Adrenal gland (tissue), 5 donors: ENCODE data around the gene RAB10.

Source experiments
- POLR2A ChIP-seq, 2 donors: fragments of 450-650 bp; IDR thresholded peaks; one replicate each; pipeline ENCODE4 v1.6.1; 2017; ENCODE audit warnings: antibody characterized with exemption in 2 of 2, mild to moderate bottlenecking in 2 of 2, moderate library complexity in 1 of 2
- TF ChIP-seq, protein P1 (sequence below), 6 experiments: fragments of 450-650 bp in 4 of 6; fragments of 200-600 bp in 2 of 6; sonication (generic) in 1 of 6; IDR thresholded peaks; 1 replicate in 5 of 6; 2 replicates in 1 of 6; pipeline versions ENCODE4 v1.5.1 to v1.8.0; 2016 to 2021; ENCODE audit warnings: antibody characterized with exemption in 6 of 6, mild to moderate bottlenecking in 2 of 6, moderate library complexity in 1 of 6
- donor health status: DM: no; HTN: no; CAD: no.

DNA sequence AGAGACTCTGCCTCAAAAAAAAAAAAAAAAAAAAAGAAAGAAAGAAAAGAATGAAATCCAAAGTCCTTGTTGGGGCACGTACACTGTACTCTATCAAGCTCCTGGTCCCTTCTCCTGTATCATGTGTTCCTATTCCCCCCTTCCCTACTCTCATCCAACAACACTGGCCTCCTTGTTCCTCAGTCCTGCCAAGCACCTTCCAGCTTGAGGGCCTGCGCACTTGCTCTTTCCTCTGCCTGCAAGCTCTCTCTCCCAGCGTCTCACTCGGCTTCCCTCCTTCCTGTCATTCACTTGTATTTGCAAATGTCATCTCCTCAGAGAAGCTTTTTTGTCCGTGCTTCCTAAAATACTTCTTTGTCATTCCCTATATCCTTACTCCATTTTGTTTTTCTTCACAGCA lies 40.8 kb upstream of the RAB10 start:
- TF ChIP-seq, protein P1, sequence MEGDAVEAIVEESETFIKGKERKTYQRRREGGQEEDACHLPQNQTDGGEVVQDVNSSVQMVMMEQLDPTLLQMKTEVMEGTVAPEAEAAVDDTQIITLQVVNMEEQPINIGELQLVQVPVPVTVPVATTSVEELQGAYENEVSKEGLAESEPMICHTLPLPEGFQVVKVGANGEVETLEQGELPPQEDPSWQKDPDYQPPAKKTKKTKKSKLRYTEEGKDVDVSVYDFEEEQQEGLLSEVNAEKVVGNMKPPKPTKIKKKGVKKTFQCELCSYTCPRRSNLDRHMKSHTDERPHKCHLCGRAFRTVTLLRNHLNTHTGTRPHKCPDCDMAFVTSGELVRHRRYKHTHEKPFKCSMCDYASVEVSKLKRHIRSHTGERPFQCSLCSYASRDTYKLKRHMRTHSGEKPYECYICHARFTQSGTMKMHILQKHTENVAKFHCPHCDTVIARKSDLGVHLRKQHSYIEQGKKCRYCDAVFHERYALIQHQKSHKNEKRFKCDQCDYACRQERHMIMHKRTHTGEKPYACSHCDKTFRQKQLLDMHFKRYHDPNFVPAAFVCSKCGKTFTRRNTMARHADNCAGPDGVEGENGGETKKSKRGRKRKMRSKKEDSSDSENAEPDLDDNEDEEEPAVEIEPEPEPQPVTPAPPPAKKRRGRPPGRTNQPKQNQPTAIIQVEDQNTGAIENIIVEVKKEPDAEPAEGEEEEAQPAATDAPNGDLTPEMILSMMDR (IDR thresholded peaks at IDR 0.05), result no peak
- no peak for TF ChIP-seq POLR2A (IDR thresholded peaks at IDR 0.05)
